Caco-2 (cell line): ENCODE results near the gene LPAR1. TPM values are rescaled to one million over a fixed set of nuclear protein-coding genes. Genes with fewer than 3 reads are reported as not detected.

ENCODE experiments used
- BruUV-seq: library from RNA; stranded (reverse); fragments of 400-500 nt; replicated peaks from 2 replicates; lab custom pipeline; 2021; lab: Mats Ljungman, UMichigan
- CTCF ChIA-PET: fragments of 300-600 bp; sonication (Branson Sonifier 250); formaldehyde crosslinking; loops from one replicate; lab custom pipeline; 2022; ENCODE audit warnings: antibody characterized with exemption; lab: Charles Lee
- POLR2A ChIA-PET: fragments of 300-600 bp; sonication (Branson Sonifier 250); formaldehyde crosslinking; loops from one replicate; lab custom pipeline; 2022; ENCODE audit warnings: antibody characterized with exemption; lab: Charles Lee
- DNase-seq, 2 experiments: peaks; one replicate each; pipeline versions ENCODE4 v3.0.0 to v3.0.0-alpha.2; 2020 to 2022
- H3K27me3 ChIP-seq: replicated peaks from 2 replicates; pipeline ENCODE4 v1.6.0; 2011; ENCODE audit warnings: low read length; ENCODE audit not compliant: control insufficient read depth, insufficient read depth
- H3K36me3 ChIP-seq: 2 replicates; pipeline ENCODE4 v1.5.1; 2011; ENCODE audit warnings: low read length; ENCODE audit not compliant: control insufficient read depth, insufficient read depth
- H3K4me1 ChIP-seq: fragments of 250-450 bp; sonication (Bioruptor Pico); 2 replicates; pipeline ENCODE4 v1.5.1; 2020; ENCODE audit warnings: mild to moderate bottlenecking
- H3K4me3 ChIP-seq: 2 replicates; pipeline ENCODE4 v1.5.1; 2011; ENCODE audit warnings: low read depth, mild to moderate bottlenecking, control low read depth, low read length
- H3K9me3 ChIP-seq: fragments of 250-450 bp; sonication (Bioruptor Pico); 2 replicates; pipeline ENCODE4 v1.5.1; 2020; ENCODE audit warnings: mild to moderate bottlenecking, moderate library complexity
- H3K27ac Mint-ChIP-seq: one replicate; pipeline ENCODE4 v1.8.0; 2022; ENCODE audit warnings: mixed read lengths; ENCODE audit not compliant: unreplicated experiment
- H3K27me3 Mint-ChIP-seq: one replicate; pipeline ENCODE4 v1.8.0; 2022; ENCODE audit warnings: mixed read lengths; ENCODE audit not compliant: insufficient read depth, unreplicated experiment
- H3K36me3 Mint-ChIP-seq: one replicate; pipeline ENCODE4 v1.8.0; 2022; ENCODE audit warnings: mild to moderate bottlenecking, mixed read lengths; ENCODE audit not compliant: insufficient read depth, unreplicated experiment
- H3K4me1 Mint-ChIP-seq: one replicate; pipeline ENCODE4 v1.8.0; 2022; ENCODE audit warnings: low read depth, mixed read lengths; ENCODE audit not compliant: unreplicated experiment
- H3K4me3 Mint-ChIP-seq: one replicate; pipeline ENCODE4 v1.8.0; 2022; ENCODE audit warnings: mild to moderate bottlenecking, moderate library complexity, mixed read lengths; ENCODE audit not compliant: unreplicated experiment
- H3K9me3 Mint-ChIP-seq: one replicate; pipeline ENCODE4 v1.8.0; 2022; ENCODE audit warnings: mixed read lengths; ENCODE audit not compliant: unreplicated experiment
- CTCF ChIP-seq, 2 experiments: fragments of 200-600 bp in 1 of 2; IDR thresholded peaks; 1 replicate in 1 of 2; 2 replicates in 1 of 2; pipeline versions ENCODE4 v1.5.1 to v1.8.0; 2011 to 2022; ENCODE audit warnings: antibody characterized with exemption in 1 of 2, control low read depth in 1 of 2, inconsistent platforms in 1 of 2, low read depth in 1 of 2, low read length in 1 of 2, mild to moderate bottlenecking in 1 of 2, moderate library complexity in 1 of 2; ENCODE audit not compliant: insufficient read depth in 1 of 2, severe bottlenecking in 1 of 2, unreplicated experiment in 1 of 2
- intact Hi-C: fragments of 100-400 bp; cut with micrococcal nuclease; formaldehyde crosslinking; loops from one replicate; pipeline ENCODE4 v1.10.0; 2022; ENCODE audit not compliant: unreplicated experiment
- total RNA-seq: library from RNA; stranded (reverse); gene quantifications from 2 replicates; pipeline ENCODE4 v1.2.3, GENCODE V29; 2022

The LPAR1 gene
- total RNA-seq, 1 experiment from 2014 or later, result 20.3 TPM

- BruUV-seq, result no TSS peak
- peaks cover 26% of the 10 kb centered on the region for H3K4me1 ChIP-seq
- no peak for DNase-seq
- no peak overlapping the region for H3K4me3 ChIP-seq
- H3K9me3 ChIP-seq, result no peaks in the 10 kb centered on the region
- no peaks in the 10 kb centered on the region for H3K27me3 ChIP-seq
- Mint-ChIP-seq H3K36me3 (peaks cover 6% of the 10 kb centered on the region), H3K9me3 (no peaks in the 10 kb centered on the region), H3K4me1 (peaks cover 18% of the 10 kb centered on the region), H3K27ac (no peak overlapping the region), H3K27me3 (no peaks in the 10 kb centered on the region), H3K4me3 (no peak overlapping the region)
- TF ChIP-seq CTCF (IDR thresholded peaks at IDR 0.05; ENCODE audit: insufficient read depth in 1 of 2, low read depth in 1 of 2, low read length in 1 of 2, severe bottlenecking in 1 of 2, unreplicated experiment in 1 of 2), result no peak
- intact Hi-C loops, result no loop called here
- CTCF ChIA-PET, result no interaction called here
- POLR2A ChIA-PET, result no interaction called here
- H3K36me3 ChIP-seq, result no peaks in the 10 kb centered on the region
Measured at GRCh38 chr9:110921705-110922104, 116.6 kb downstream of the LPAR1 start.

- BruUV-seq, result no TSS peak
- Histone ChIP-seq H3K36me3 (no peaks in the 10 kb centered on the region), H3K4me3 (no peak overlapping the region), H3K9me3 (no peaks in the 10 kb centered on the region), H3K27me3 (no peaks in the 10 kb centered on the region), H3K4me1 (peaks cover 26% of the 10 kb centered on the region)
- intact Hi-C loops, result no loop called here
- Mint-ChIP-seq H3K4me3 (no peak overlapping the region), H3K27me3 (no peaks in the 10 kb centered on the region), H3K9me3 (no peaks in the 10 kb centered on the region), H3K36me3 (peaks cover 6% of the 10 kb centered on the region), H3K4me1 (peaks cover 18% of the 10 kb centered on the region), H3K27ac (peak overlapping the region; percentile 30)
- no peak for TF ChIP-seq CTCF (IDR thresholded peaks at IDR 0.05; ENCODE audit: insufficient read depth in 1 of 2, low read depth in 1 of 2, low read length in 1 of 2, severe bottlenecking in 1 of 2, unreplicated experiment in 1 of 2)
- POLR2A ChIA-PET, result no interaction called here
- CTCF ChIA-PET, result no interaction called here
- DNase-seq, result peak in 1 of 2 experiments; percentile 24
Measured at GRCh38 chr9:110919609-110920008, 118.7 kb downstream of the LPAR1 start.

GRCh38 chr9:110919050-110919435, 119.2 kb downstream of the LPAR1 start:
- DNase-seq, result no peak
- no peak for TF ChIP-seq CTCF (IDR thresholded peaks at IDR 0.05; ENCODE audit: insufficient read depth in 1 of 2, low read depth in 1 of 2, low read length in 1 of 2, severe bottlenecking in 1 of 2, unreplicated experiment in 1 of 2)
- Histone ChIP-seq H3K36me3 (no peaks in the 10 kb centered on the region), H3K9me3 (peaks cover 6% of the 10 kb centered on the region; the same call in 1 of the 2 replicates), H3K4me1 (peaks cover 28% of the 10 kb centered on the region), H3K4me3 (no peak overlapping the region), H3K27me3 (no peaks in the 10 kb centered on the region)
- no TSS peak for BruUV-seq
- no peak overlapping the region for H3K4me3 Mint-ChIP-seq
- CTCF ChIA-PET, result no interaction called here
- POLR2A ChIA-PET, result no interaction called here
- H3K27ac Mint-ChIP-seq, result peak overlapping the region; percentile 30
- H3K36me3 Mint-ChIP-seq, result peaks cover 6% of the 10 kb centered on the region
- intact Hi-C loops, result no loop called here
- peaks cover 21% of the 10 kb centered on the region for H3K4me1 Mint-ChIP-seq
- H3K27me3 Mint-ChIP-seq, result no peaks in the 10 kb centered on the region
- no peaks in the 10 kb centered on the region for H3K9me3 Mint-ChIP-seq
